GM21529 (cell line): Measurements from ENCODE around the gene PCDHGA1.
"Not testable (repeated sequence)": the region's sequence is repeated elsewhere in the genome, so short reads cannot be mapped to it uniquely, and the experiment has no call there.

Experiments
- ATAC-seq: cut with Tn5 transposase; IDR thresholded peaks from one replicate; pipeline ENCODE4 v1.9.1; 2021; ENCODE audit not compliant: unreplicated experiment

PCDHGA1 gene

DNA sequence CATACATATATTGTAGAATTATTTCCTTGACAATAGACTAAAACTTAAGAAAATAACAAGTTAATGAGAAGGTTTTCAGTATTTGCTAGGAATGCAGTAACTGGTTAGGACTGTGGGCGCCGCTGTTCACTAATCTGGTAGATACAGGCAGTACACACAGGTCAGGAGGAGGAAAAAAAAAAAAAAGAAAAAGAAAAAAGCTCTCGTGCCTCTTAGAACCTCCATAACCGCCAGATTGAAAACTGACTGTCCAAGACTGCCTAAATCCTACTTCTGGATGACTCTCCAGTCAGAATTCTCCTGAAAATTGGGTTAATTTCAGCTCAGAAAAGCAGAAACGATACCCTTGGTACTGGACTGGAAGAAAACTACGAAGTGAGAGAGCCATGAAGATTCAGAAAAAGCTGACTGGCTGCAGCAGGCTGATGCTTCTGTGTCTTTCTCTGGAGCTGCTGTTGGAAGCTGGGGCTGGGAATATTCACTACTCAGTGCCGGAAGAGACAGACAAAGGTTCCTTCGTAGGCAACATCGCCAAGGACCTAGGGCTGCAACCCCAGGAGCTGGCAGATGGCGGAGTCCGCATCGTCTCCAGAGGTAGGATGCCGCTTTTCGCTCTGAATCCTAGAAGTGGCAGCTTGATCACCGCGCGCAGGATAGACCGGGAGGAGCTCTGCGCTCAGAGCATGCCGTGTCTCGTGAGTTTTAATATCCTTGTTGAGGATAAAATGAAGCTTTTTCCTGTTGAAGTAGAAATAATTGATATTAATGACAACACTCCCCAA, at the start of gene PCDHGA1:
TSS of gene PCDHGA1 (plus strand) at position 216 of the 782 bp plus-strand sequence.
- ATAC-seq, result no peak

DNA sequence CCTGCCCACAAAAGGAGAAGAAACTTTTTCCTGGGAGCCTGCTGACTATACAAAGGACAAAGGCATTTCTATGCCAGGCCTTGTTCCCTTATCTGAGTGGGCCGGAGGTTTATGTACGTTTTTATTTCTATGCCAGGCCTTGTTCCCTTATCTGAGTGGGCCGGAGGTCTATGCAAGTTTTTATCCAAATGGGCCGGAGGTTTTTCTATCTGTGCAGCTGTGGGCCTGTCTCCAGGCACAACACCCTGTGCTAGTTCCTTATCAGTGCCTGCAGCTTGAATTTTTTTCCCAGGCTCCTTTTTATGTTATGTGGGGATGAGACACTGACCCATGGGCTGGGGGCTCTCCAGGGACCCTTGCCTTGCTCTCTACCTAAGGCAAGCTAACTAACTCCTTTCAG, 31.9 kb upstream of the PCDHGA1 start:
- ATAC-seq, result no peak

DNA sequence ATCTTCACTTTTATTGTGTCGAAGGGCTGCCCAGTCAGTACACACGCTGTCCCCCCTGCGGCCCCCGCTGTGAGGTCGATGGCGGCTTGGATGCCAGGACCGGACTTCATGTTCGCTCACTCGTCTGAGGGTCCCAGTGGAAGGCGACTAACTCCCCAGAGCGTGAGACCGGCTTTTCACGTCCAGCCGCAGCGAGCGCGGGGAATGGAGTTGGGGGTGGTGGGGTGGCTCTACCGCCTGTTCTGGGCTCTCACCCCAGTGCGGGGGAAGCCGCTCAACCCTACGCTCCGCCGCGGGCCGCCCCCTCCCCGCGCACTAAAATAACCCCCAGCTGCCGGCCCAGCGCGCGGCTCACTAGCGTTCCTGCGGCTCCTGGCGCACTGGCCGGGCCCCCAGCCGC, 26.6 kb upstream of the PCDHGA1 start, which contains the start of gene SLC25A2:
TSS of gene SLC25A2 (minus strand) at position 294 of the 400 bp plus-strand sequence. CDS start at position 110, 184 bp downstream.
- no peak for ATAC-seq

DNA sequence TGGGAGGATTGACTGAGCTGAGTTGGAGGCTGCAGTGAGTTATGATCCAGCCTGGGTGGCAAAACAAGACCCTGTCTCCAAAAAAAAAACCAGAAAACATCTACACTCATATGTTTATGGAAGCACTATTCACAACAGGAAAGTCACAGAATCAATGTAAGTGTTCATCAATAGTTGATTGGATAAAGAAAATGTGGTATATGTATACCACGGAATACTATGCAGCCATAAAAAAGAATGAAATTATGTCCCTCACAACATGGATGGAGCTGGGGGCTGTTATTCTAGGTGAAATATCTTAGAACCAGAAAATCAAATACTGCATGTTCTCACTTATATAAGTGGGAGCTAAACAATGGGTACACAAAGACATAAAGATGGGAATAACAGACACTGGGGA, 23.7 kb upstream of the PCDHGA1 start:
- ATAC-seq, result no peak

DNA sequence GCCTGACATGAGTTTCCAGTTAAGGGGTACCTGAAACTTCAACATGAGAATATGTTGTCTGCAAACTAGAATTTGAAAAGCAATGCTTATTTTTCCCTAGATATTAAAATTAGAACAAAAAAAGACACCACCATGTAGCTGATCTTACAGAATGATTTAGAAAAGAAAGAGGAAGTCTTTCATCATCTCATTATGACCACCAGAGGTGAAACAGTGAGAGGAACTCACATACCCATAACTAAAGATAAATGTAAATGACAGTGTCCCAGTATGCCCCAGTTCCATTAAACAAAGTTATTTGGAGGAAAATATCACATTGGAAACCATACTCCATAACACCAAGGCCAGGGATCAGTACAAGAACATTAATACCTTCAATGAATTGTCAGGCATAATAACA, 16.6 kb upstream of the PCDHGA1 start:
- ATAC-seq, result no peak

DNA sequence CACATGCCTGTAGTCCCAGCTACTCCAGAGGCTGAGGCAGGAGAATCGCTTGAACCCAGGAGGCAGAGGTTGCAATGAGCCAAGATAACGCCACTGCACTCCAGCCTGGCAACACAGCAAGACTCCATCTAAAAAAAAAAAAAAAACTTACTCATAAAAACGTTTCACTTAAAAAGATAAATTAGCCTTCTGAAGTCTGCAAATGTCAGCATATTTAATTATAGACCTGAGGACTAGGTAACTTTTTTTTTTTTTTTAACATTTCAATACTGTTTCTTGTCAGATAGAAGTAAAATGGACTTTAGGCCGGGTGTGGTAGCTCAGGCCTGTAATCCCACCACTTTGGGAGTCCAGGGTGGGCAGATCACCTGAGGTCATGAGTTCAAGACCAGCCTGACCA, 13.4 kb upstream of the PCDHGA1 start:
- ATAC-seq, result not testable (repeated sequence)

GRCh38 chr5:141319202-141319601, 11.1 kb upstream of the PCDHGA1 start:
- no peak for ATAC-seq

DNA sequence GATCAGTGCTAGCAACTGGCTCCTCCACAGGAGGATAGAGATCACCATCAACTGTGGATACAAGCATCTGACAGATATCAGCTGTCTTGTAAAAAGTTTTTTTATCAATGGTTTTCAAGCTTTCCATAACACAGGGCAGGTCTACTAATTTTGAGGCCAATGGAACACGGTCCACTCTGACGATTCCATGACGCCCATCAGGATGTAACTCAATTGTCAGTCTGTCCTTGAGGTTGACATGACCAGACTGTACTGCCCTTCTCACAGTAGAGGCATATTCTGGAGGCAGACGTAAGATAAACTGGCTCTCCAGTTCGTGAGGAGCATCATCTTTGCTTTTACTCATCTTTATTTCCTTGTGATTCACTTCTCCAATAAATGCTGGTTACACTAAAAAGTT, 10.6 kb upstream of the PCDHGA1 start:
- no peak for ATAC-seq

DNA sequence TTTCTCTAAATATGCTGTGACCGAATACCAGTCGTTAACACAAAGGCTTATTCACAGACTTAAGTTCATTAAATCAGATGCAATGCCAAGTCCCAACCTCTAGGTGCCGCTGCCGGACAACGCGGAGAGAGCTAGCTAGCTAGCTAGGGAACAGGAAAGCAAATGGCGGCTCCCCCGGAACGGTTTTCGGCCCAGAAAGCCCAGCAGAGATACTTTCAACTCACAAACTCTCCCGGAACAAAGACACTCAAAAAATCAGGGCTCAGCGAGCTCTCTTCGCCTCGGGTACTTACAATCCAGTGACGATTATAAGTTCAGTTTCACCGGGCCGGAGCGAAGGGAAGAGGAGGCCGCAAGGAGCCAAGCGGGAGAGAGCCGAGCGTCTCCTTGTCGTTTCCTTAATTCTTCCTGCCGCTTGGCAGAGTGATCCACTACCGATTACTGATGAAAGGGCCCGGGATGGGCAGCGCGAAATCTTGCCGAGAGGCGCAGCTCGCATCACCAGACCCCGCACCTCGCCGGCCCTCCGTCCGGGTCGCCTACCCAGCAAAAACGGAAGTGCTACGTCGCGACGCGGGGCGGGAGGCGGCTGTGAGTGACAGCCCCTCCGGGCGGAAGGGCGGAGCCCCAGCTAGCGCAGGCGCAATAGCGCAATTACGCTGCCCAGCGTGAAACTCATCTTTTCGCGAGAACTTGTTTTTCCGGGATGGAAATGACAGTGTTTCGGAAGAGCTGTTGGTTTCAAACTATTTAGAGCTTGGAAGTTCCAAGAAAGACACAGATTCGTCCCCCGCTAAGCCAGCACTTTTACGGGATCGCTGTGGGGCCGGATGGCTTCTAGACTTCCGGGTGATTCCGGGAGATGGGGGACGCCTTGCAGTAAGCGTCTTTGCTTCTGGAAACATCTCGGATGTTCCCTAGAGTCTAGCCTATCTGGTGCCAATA, 9.8 kb upstream of the PCDHGA1 start, which contains the start of gene TAF7:
TSS of gene TAF7 (minus strand) at position 560 of the 945 bp plus-strand sequence. CDS start 740 bp downstream, outside the sequence.
- ATAC-seq, result peak; percentile 93

- no peak for ATAC-seq
These were observed 8.1 kb upstream of the PCDHGA1 start for GRCh38 chr5:141322261-141322660.

- peak; percentile 96 for ATAC-seq
These were observed 4.0 kb upstream of the PCDHGA1 start for GRCh38 chr5:141326088-141326854.

DNA sequence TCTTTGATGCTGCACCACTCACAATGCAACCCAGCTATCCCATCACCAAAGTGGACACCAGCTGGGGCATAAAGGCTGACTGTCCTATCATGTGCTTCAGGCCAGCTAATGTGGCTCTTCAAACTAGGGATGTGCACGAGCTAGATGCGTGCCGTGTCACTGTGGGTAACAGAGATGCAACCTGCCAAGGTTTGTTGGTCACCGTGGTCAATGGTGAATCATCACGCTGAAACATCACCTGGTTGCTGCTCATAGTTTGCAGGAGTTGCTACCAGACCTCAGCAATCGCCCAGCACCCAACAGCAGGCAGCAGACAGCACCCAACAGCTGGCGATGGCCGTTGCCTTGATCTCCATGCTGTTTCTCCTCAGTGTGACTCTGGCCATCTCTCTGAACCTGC, 2.1 kb upstream of the PCDHGA1 start:
- ATAC-seq, result no peak

DNA sequence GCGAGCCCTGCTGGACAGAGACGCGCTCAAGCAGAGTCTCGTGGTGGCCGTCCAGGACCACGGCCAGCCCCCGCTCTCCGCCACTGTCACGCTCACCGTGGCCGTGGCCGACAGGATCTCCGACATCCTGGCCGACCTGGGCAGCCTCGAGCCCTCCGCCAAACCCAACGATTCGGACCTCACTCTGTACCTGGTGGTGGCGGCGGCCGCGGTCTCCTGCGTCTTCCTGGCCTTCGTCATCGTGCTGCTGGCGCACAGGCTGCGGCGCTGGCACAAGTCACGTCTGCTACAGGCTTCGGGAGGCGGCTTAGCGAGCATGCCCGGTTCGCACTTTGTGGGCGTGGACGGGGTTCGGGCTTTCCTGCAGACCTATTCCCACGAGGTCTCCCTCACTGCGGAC, 2.3 kb downstream of the PCDHGA1 start:
- not testable (repeated sequence) for ATAC-seq

- ATAC-seq, result no peak
These were observed 8.4 kb downstream of the PCDHGA1 start, which contains the start of gene PCDHGA2 for GRCh38 chr5:141338538-141339306. Gene PCDHGA2, plus strand, starts transcription at chr5:141338760.

DNA sequence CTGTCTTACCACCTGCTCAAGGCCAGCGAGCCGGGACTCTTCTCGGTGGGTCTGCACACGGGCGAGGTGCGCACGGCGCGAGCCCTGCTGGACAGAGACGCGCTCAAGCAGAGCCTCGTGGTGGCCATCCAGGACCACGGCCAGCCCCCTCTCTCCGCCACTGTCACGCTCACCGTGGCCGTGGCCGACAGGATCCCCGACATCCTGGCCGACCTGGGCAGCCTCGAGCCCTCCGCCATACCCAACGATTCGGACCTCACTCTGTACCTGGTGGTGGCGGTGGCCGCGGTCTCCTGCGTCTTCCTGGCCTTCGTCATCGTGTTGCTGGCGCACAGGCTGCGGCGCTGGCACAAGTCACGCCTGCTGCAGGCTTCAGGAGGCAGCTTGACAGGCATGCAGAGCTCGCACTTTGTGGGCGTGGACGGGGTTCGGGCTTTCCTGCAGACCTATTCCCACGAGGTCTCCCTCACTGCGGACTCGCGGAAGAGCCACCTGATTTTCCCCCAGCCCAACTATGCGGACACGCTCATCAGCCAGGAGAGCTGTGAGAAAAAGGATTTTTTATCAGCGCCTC, 10.6 kb downstream of the PCDHGA1 start:
- ATAC-seq, result not testable (repeated sequence)

DNA sequence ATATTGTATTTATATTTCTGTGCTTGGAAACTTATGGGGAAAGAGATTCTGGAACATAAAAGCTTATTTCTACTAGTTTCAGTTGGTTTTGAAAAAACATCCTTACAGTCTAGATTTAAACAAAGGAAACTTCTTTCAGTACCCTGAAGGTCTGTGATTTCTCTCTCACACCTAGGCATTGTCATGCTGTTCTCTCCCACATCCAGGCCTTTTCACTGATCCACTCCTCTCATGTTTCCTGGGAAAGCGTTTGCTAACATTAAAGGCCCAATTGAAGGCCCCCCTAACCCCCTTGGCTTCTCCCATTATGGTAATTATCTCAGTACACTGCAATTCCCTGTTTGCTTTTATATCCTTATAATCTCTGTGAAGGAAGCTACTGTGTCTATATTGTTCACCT, 12.5 kb downstream of the PCDHGA1 start:
- no peak for ATAC-seq

DNA sequence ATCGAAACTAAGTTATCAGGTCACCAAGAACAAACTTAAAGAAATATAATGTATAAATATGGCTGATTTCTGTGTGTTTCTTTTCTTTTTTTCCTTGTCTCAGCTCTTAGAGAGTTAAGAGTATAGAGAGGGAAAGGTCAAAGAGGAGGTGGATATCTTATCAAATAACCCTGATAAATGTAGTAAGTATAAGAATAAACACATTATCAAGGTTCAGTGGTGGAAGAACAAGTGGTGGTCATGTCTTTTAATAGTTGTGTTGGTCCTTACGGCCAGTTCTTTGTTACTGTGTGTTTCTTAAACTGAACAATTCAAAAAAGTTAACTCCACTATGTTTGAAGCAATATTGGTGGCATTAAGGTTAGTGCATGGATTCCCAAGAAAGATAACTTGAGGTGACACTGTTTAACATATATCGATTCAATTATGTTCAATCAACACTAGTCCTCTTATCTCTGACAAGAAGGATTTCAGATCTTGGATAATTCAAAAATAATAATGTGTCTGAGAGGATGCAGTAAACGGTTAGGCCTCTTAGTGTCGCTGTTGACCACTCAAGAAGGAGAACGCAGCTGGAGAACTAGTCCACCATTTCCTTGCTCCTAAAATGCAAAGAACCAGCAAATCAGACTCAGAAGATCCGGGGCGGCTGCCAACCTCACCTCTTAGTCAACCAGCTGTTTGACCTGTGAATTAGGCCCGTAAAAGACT, 13.1 kb downstream of the PCDHGA1 start, which contains the start of gene PCDHGA3:
TSS of gene PCDHGA3 (plus strand) at position 588 of the 711 bp plus-strand sequence. CDS start 205 bp downstream, outside the sequence.
- no peak for ATAC-seq

- no peak for ATAC-seq
These were observed 13.7 kb downstream of the PCDHGA1 start for GRCh38 chr5:141343953-141344463.

DNA sequence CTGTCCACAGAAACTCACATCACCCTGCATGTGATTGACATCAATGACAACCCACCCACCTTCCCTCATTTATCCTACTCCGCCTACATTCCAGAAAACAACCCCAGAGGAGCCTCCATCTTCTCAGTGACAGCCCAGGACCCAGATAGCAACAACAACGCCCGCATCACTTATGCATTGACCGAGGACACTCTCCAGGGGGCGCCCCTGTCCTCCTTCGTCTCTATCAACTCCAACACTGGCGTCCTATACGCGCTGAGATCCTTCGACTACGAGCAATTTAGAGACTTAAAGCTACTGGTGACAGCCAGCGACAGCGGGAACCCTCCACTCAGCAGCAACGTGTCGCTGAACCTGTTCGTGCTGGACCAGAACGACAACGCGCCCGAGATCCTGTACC, 15.0 kb downstream of the PCDHGA1 start:
- no peak for ATAC-seq
